ENCODE measurements around the gene SLC35F1.
A peak's percentile ranks its signal among the peaks of the same experiment; 100 is the strongest.

GRCh38 chr6:117906958-117907600 lies at the start of gene SLC35F1:
- TF ChIP-seq CHD1 (IDR thresholded peaks at IDR 0.05; ENCODE audit: low read length): no peak
- TF ChIP-seq KLF16 (IDR thresholded peaks at IDR 0.05): no peak
- peak; percentile 6 to 46 (median 22); a peak in 3 of 6 replicates for TF ChIP-seq CTCF (IDR thresholded peaks at IDR 0.05 in 2 of 3, conservative IDR thresholded peaks at IDR 0.05 in 1 of 3; ENCODE audit: insufficient read depth in 2 of 3, low read depth in 1 of 3, low read length in 3 of 3)
- TF ChIP-seq CREM (IDR thresholded peaks at IDR 0.05; ENCODE audit: low read depth): no peak
- no peak for TF ChIP-seq ZNF263 (CRISPR knock-in tag; IDR thresholded peaks at IDR 0.05; ENCODE audit: borderline replicate concordance)
